ENCODE data around the gene PAN3. TPM values are rescaled to one million over a fixed set of nuclear protein-coding genes. Genes with fewer than 3 reads are reported as not detected.

PAN3 gene
- total and polyA plus RNA-seq, 10 donors, result 18.4 to 85.8 (median 70.1) TPM

GRCh38 chr13:28231642-28232041, 93.3 kb downstream of the PAN3 start:
- intact Hi-C loops (cut with DNase I; ENCODE audit: low total_unique reads), result no loop called here
- 94 to 100% (median 97%) methylated on average over 3 of the region's 3 CpGs for WGBS, 5 donors
- H3K4me1 ChIP-seq, result no peaks in the 10 kb centered on the region
- no peak for DNase-seq
- H3K27ac ChIP-seq, result no peak overlapping the region
- H3K9me3 ChIP-seq, result no peaks in the 10 kb centered on the region
- H3K27me3 ChIP-seq (replicated peaks in 1 of 7), result no peaks in the 10 kb centered on the region
- TF ChIP-seq POLR2A (IDR thresholded peaks at IDR 0.05), result no peak
- H3K4me3 ChIP-seq, result no peak overlapping the region
- H3K36me3 ChIP-seq, result peaks cover 0 to 41% (median 4%) of the 10 kb centered on the region in 6 donors

- peaks cover 0 to 59% (median 14%) of the 10 kb centered on the region in 6 donors for H3K36me3 ChIP-seq
- no peak for DNase-seq
- no peak overlapping the region for H3K27ac ChIP-seq
- no peak for TF ChIP-seq POLR2AphosphoS5 (IDR thresholded peaks at IDR 0.05)
- no peak for TF ChIP-seq CTCF (IDR thresholded peaks at IDR 0.05 in 8 of 11, conservative IDR thresholded peaks at IDR 0.05 in 3 of 11)
- no peaks in the 10 kb centered on the region for H3K27me3 ChIP-seq (replicated peaks in 1 of 7)
- 96 to 97% (median 97%) methylated on average over 2 of the region's 2 CpGs for WGBS, 5 donors
- H3K4me3 ChIP-seq, result no peak overlapping the region
- intact Hi-C loops (cut with DNase I; ENCODE audit: low total_unique reads), result no loop called here
- no peaks in the 10 kb centered on the region for H3K9me3 ChIP-seq
- no peaks in the 10 kb centered on the region for H3K4me1 ChIP-seq
These were observed 99.6 kb downstream of the PAN3 start for GRCh38 chr13:28237944-28238343.

- Histone ChIP-seq H3K4me1 (no peaks in the 10 kb centered on the region), H3K27ac (peak overlapping the region in 1 of 8 donors; percentile 13), H3K4me3 (no peak overlapping the region), H3K36me3 (peaks cover 0 to 55% (median 17%) of the 10 kb centered on the region in 6 donors), H3K9me3 (no peaks in the 10 kb centered on the region), H3K27me3 (replicated peaks in 1 of 7) (no peaks in the 10 kb centered on the region)
- WGBS, 5 donors, result 86 to 92% (median 92%) methylated on average over 2 of the region's 2 CpGs
- TF ChIP-seq POLR2AphosphoS5 (IDR thresholded peaks at IDR 0.05) (no peak), CTCF (IDR thresholded peaks at IDR 0.05 in 8 of 11, conservative IDR thresholded peaks at IDR 0.05 in 3 of 11) (no peak), POLR2A (IDR thresholded peaks at IDR 0.05) (no peak)
- DNase-seq, result no peak
- intact Hi-C loops (cut with DNase I; ENCODE audit: low total_unique reads), result no loop called here
These were observed 101.0 kb downstream of the PAN3 start for GRCh38 chr13:28239374-28239773.

- H3K9me3 ChIP-seq, result peaks cover 0 to 4% (median 0%) of the 10 kb centered on the region in 8 donors
- WGBS, 5 donors, result 38 to 54% (median 43%) methylated on average over 2 of the region's 2 CpGs
- H3K4me1 ChIP-seq, result peaks cover 0 to 49% (median 9%) of the 10 kb centered on the region in 6 donors
- TF ChIP-seq POLR2A (IDR thresholded peaks at IDR 0.05) (no peak), POLR2AphosphoS5 (IDR thresholded peaks at IDR 0.05) (no peak), CTCF (IDR thresholded peaks at IDR 0.05 in 8 of 11, conservative IDR thresholded peaks at IDR 0.05 in 3 of 11) (no peak)
- DNase-seq, result no peak
- H3K4me3 ChIP-seq, result no peak overlapping the region
- no peak overlapping the region for H3K27ac ChIP-seq
- no peaks in the 10 kb centered on the region for H3K27me3 ChIP-seq (replicated peaks in 1 of 7)
- H3K36me3 ChIP-seq, result peaks cover 0 to 50% (median 11%) of the 10 kb centered on the region in 6 donors
- intact Hi-C loops (cut with DNase I; ENCODE audit: low total_unique reads), result no loop called here
These were observed 107.1 kb downstream of the PAN3 start for GRCh38 chr13:28245465-28245864.

GRCh38 chr13:28246891-28247290, 108.5 kb downstream of the PAN3 start:
- peaks cover 0 to 4% (median 0%) of the 10 kb centered on the region in 8 donors for H3K9me3 ChIP-seq
- H3K4me1 ChIP-seq, result peaks cover 0 to 63% (median 18%) of the 10 kb centered on the region in 6 donors
- no peak overlapping the region for H3K4me3 ChIP-seq
- intact Hi-C loops (cut with DNase I; ENCODE audit: low total_unique reads), result no loop called here
- H3K36me3 ChIP-seq, result peaks cover 0 to 43% (median 5%) of the 10 kb centered on the region in 6 donors
- no peak for DNase-seq
- no peak for TF ChIP-seq POLR2AphosphoS5 (IDR thresholded peaks at IDR 0.05)
- 82 to 90% (median 87%) methylated on average over 2 of the region's 2 CpGs for WGBS, 5 donors
- H3K27ac ChIP-seq, result no peak overlapping the region
- H3K27me3 ChIP-seq (replicated peaks in 1 of 7), result no peaks in the 10 kb centered on the region
